ENCODE results near the gene FAM83C.

Gene FAM83C

GRCh38 chr20:35291654-35292503 lies at the start of gene FAM83C:
TSS of gene FAM83C (minus strand) at chr20:35292425. CDS start at chr20:35292304, 121 bp downstream.
- DNase-seq, result no peak

GRCh38 chr20:35341366-35342028 lies 49.3 kb upstream of the FAM83C start:
- DNase-seq, result no peak

- DNase-seq, result no peak
These were observed 48.2 kb upstream of the FAM83C start for GRCh38 chr20:35340436-35340835.

GRCh38 chr20:35339636-35340035 lies 47.4 kb upstream of the FAM83C start:
- no peak for DNase-seq

GRCh38 chr20:35339007-35339406 lies 46.8 kb upstream of the FAM83C start:
- no peak for DNase-seq

GRCh38 chr20:35334311-35335101 lies 42.3 kb upstream of the FAM83C start:
- DNase-seq, result no peak

GRCh38 chr20:35333606-35334005 lies 41.4 kb upstream of the FAM83C start:
- no peak for DNase-seq

- no peak for DNase-seq
These were observed 40.4 kb upstream of the FAM83C start for GRCh38 chr20:35332540-35333200.

- DNase-seq, result no peak
These were observed 37.4 kb upstream of the FAM83C start for GRCh38 chr20:35329435-35330139.

GRCh38 chr20:35328689-35329088 lies 36.5 kb upstream of the FAM83C start:
- no peak for DNase-seq

- DNase-seq, result no peak
These were observed 36.0 kb upstream of the FAM83C start for GRCh38 chr20:35328095-35328685.

GRCh38 chr20:35327074-35327976 lies 35.1 kb upstream of the FAM83C start:
- DNase-seq, result no peak

GRCh38 chr20:35326740-35327073 lies 34.5 kb upstream of the FAM83C start:
- DNase-seq, result no peak

GRCh38 chr20:35326021-35326739 lies 34.0 kb upstream of the FAM83C start:
- no peak for DNase-seq

- DNase-seq, result no peak
These were observed 33.2 kb upstream of the FAM83C start for GRCh38 chr20:35325401-35325800.

- no peak for DNase-seq
These were observed 28.3 kb upstream of the FAM83C start for GRCh38 chr20:35320396-35321126.

GRCh38 chr20:35319871-35320197 lies 27.6 kb upstream of the FAM83C start:
- no peak for DNase-seq

GRCh38 chr20:35319192-35319870 lies 27.1 kb upstream of the FAM83C start:
- DNase-seq, result no peak
